ENCODE measurements around the gene MEGF9.

GRCh38 chr9:120655005-120655622, 59.2 kb downstream of the MEGF9 start:
- no peak for TF ChIP-seq CTCF (IDR thresholded peaks at IDR 0.05)
- TF ChIP-seq POLR2A (IDR thresholded peaks at IDR 0.05), result no peak

Measured in adrenal gland (tissue), 5 donors.